Hepatocyte (in vitro differentiated cells): ENCODE data around the gene FOXE3.
A peak's percentile ranks its signal among the peaks of the same experiment; 100 is the strongest.

Source experiments
- CTCF ChIP-seq: fragments of 200-600 bp; sonication (generic); IDR thresholded peaks from 2 replicates; pipeline ENCODE4 v1.5.1; 2016; ENCODE audit warnings: antibody characterized with exemption, mild to moderate bottlenecking; ENCODE audit not compliant: poor library complexity
- EZH2 ChIP-seq: fragments of 200-600 bp; sonication (generic); IDR thresholded peaks from 2 replicates; pipeline ENCODE4 v1.6.1; 2016; ENCODE audit warnings: antibody characterized with exemption, mild to moderate bottlenecking, borderline replicate concordance

DNA sequence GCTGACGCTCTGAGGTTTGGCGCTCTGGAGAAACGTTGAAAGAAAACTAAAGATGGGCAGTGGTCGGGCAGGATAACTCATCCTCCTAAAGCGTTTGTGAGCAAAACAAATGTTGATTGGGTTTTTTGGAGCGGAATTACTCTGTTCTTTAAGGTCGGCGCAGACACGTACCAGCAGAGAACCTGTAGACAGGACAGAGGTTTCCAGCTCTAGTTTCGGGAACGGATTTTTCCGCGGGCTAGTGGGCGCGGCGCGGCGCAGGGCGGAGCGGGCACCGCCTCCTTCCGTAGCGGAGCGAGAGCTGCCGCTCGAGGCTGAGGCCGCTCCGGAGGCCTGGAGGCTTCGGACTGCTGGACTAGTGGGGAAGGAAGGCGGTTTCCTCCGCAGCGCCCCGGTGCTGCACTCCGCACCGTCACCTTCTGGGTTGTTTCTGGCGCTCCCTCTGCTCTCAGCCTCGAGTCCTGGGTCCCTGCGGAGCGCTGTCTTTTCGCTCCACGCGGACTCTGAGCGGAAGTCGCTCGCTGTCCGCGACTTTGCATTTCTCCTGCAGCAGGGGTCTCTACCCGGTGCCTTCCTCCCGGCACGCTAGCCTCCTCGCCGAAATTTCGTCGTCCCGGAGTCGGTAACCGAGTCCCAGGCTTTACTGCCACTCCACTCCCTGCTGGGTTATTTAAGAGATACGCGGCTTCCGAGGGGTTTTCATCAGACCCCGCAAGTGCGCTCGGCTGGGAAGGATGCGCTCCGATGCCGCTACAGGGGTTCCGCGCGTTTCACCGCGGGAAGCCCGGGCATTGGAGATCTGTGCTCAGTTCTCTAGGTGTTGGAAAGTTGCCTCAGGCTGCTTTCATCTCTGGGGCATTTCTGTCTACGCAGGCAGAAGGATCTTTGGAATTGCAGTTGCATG is 28.7 kb downstream of the FOXE3 start:
- TF ChIP-seq CTCF (no peak), EZH2 (peak; percentile 91)
